HK-2 (cell line): ENCODE results near the gene GPR35.
A peak's percentile ranks its signal among the peaks of the same experiment; 100 is the strongest.

Experiments
- DNase-seq: peaks from one replicate; pipeline ENCODE4 v3.0.0-alpha.2; 2018; ENCODE audit not compliant: unreplicated experiment

The GPR35 gene, protein sequence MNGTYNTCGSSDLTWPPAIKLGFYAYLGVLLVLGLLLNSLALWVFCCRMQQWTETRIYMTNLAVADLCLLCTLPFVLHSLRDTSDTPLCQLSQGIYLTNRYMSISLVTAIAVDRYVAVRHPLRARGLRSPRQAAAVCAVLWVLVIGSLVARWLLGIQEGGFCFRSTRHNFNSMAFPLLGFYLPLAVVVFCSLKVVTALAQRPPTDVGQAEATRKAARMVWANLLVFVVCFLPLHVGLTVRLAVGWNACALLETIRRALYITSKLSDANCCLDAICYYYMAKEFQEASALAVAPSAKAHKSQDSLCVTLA

GRCh38 chr2:240624950-240625621 is at the start of gene GPR35:
Gene GPR35, plus strand, starts transcription at chr2:240625480. Its CDS starts 4,473 bp downstream, at chr2:240629953.
- peak; percentile 82 for DNase-seq

DNA sequence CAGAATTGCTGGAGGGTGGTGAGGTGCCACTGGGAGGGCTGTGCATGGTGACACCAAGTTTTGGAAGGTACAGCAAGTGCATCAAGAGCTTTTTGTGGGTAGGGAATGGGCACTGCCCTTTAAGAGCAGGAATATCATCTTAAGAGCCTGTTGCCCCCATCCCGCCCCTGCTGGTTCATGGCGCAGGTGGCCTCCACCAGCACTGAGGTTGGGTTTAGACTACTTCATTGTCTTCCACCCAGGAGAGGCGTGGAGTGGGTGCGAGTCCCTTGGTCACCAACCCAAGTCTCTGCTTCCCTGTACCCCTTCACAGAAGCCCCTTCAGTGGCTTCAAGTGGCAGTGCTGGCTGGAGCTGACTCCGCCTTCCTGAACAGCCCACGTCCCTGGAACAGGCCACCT is 49.2 kb upstream of the GPR35 start:
- DNase-seq = no peak

DNA sequence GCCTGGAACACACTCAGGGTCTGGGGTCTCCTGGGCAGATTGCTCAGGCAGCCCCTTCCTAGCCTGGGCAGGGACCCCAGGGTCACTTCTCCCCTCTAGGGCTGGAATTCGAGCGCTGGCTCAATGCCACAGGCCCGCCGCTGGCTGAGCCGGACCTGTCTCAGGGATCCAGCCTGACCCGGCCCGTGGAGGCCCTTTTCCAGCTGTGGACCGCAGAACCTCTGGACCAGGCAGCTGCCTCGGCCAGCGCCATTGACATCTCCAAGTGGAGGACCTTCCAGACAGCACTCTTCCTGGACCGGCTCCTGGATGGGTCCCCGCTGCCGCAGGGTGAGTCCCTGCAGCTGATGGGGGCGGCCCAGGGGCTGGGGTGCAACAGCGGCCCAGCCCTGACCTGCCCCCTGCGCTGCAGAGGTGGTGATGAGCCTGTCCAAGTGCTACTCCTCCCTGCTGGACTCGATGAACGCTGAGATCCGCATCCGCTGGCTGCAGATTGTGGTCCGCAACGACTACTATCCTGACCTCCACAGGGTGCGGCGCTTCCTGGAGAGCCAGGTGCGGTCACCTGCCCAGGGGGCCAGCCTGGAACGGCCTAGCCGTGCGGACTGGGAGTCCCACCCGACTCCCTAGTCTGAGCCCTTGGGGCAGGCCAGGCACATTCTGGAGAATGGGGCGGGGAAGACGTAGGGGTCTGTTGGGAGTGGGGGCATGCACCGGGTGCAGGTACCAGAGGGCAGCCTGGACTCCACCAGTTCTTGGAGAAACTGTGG is 48.7 kb upstream of the GPR35 start:
- DNase-seq = no peak

GRCh38 chr2:240577281-240578109 is 47.8 kb upstream of the GPR35 start:
- no peak for DNase-seq

GRCh38 chr2:240578110-240578450 is 47.2 kb upstream of the GPR35 start:
- no peak for DNase-seq

- no peak for DNase-seq
These were observed 46.8 kb upstream of the GPR35 start for GRCh38 chr2:240578488-240578887.

DNA sequence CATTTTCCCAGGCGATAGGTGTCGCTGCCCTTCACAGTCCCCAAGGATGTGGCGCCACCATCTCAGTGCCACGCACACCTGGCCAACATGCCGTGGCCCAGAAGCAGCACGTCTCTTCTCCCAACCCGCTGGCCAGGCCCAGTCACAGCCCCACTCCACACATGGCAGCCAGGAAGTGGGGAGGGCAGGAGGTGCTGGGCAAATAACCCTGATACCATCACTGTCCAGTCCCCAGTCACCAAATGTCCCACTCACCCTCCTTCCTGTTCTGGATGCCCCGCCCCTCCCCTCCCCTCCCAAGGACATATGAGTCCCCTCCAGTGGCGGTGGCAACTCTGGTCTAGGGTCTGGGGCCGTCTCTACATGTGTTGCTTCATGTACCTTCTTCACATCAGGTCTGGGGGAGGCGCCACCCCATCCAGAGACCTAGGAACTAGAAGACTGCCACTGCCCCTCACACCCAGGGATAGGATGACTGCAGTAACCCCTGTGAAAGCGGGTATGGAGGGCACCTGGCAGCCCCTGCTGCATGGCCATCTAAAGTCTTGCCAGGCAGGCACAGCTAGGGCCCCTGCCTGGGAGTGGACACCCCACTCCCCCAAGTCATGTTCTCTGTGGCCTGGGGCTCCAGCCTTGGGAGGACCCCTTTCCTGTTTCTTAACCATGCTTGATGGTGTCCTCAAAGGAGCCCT is 46.1 kb upstream of the GPR35 start:
- DNase-seq = no peak

DNA sequence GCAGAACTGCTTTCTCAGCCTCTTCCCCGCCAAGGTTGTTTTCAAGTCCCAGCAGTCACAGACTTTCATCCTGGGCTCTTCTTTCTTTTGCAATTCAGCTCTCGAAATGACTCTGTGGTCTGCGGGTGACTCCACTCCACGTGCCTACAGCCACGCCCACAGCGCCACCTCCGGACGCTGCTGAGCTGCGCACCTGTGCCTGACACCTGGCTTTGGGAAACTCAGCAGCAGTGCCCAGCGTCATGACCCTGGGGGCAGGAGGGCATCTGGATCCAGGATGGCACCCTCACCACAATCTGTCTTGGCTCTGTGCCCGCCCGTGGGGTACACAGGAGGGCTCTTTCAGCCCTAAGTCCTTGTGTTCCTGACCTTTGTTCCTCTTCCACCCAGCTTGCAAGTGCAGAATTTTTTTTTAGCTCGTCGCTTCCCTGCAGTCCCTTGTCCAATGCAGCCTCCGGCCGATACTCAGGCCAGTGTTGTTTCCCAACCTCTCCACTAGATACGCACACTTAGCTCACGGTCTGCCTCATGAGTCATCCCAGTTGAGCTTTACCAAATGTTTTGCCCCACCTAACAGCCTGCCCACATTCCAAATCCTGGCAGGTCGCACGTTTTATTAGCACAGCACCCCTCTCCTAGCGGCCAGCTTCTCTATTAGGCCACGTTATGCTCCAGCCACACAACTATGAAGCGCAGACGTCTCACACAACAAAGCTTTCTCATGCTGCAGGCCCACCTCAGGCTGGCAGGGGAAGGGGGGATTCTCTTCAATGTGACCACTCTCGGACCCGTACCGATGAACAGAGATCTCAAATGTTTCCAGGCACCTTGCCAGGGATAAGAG is 45.3 kb upstream of the GPR35 start:
- peak; percentile 69 for DNase-seq

- no peak for DNase-seq
These were observed 43.5 kb upstream of the GPR35 start for GRCh38 chr2:240581811-240582210.

- DNase-seq = no peak
These were observed 42.5 kb upstream of the GPR35 start for GRCh38 chr2:240582781-240583180.

DNA sequence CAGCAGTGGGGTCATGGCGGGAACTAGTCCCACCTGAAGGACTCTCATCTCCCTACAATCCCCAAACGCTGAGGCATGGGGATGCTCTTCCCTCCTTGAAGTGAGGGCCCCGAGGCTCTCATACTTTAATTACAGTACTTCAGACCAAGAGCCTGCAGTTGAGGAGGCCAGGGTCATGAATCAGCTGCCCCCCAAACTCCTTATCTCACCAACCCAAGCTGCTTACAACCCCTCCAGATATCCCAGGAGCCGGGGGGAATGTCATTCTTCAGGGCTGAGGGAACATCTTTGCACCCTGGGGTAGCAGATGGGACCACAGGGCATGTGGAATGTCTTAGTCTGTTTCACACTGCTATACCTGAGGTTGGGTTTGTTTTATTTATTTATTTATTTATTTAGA is 41.5 kb upstream of the GPR35 start:
- no peak for DNase-seq

- DNase-seq = no peak
These were observed 40.7 kb upstream of the GPR35 start for GRCh38 chr2:240584486-240585031.

DNA sequence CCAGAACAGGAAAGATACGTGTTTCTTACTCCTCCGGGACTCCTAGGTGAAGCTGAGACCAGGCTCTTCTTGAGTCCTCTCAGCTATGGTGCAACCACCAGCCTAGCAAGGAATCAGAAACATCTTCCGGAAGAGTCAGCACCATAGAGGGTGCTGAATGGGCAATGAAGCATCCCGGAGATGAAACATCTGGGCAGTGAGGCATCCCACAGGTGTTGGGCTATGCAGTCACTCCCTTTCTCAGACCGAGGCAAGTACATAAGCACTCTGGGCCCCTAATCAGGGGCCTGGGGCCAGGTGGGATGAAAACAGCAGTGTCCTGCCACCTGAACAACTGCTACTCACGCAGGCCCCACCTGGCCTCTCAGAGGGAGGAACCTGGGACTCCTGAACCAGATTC is 40.2 kb upstream of the GPR35 start:
- no peak for DNase-seq

DNA sequence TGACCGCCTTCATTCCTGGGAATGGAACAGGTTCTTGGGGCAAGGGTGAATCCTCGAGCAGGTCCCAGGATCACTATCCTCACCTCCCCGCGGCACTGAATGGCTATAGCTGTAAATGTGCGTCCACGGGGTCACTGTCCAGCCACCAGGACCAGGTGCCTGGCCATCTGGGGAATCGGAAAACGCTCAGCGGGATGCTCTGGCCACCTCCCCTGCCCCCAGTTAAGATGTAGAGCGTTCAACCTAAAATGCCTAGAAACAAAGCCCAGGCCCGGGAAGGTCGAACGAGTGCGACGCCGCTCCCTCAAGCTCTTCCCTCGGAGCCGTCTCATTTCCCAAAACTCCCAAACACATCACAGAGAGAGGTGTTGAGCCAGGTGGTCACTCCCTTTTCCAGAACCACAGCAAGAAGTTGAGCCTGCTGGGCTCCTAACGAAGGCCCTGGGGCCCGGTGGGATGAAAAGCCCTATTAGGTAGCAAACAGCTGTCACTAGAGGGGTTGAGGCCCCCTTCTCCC is 39.5 kb upstream of the GPR35 start:
- no peak for DNase-seq

DNA sequence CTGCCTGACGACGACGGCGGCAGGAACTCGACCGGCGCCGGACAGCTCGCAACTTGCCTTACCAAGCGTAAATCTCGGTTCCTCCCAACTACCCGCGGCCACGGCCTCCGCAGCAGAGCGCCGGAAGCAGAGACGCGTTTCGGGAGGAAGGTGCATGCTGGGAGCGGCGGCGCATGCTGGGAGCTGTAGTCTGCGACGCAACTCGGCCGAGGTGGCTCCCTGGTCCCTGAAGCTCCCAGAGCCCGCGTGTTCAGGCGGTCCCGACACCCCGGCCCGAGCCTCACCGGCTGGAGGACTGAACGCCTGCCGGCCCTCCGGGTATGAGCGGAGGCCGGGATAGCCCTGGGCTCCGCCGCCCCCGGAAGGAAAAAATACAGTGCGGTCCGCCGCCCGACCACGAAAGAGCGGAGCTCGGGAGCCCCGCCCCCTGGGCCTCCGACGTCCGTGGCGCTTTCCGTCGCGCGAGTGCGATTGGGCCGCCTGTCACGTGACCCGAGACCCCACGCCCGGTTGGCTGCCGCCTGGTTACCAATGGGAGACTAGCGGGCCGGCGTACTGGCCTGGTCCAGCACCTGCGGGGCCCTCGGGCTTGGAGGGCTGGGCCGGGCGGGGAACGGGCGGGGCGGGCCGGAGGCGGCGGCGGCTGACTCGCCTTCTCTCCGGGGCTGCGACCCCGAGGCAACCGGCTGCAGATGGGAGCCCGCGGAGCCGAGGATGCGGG is 38.9 kb upstream of the GPR35 start, which contains the start of gene CAPN10:
Gene CAPN10 (plus strand): TSS at position 537 of the 721 bp plus-strand sequence. CDS start 178 bp downstream, at position 715.
- peak; percentile 98 for DNase-seq

- no peak for DNase-seq
These were observed 38.1 kb upstream of the GPR35 start for GRCh38 chr2:240586919-240587800.

GRCh38 chr2:240588006-240588655 is 37.1 kb upstream of the GPR35 start:
- no peak for DNase-seq

GRCh38 chr2:240588669-240589068 is 36.6 kb upstream of the GPR35 start:
- no peak for DNase-seq
